GM18873 (cell line): ENCODE results near the gene PICALM.

Source experiments
- ATAC-seq: cut with Tn5 transposase; IDR thresholded peaks from one replicate; pipeline ENCODE4 v1.9.1; 2021; ENCODE audit warnings: mild to moderate bottlenecking, moderate library complexity, moderate number of reproducible peaks; ENCODE audit not compliant: unreplicated experiment, low FRiP score

Gene PICALM

GRCh38 chr11:86087256-86087655, 18.4 kb upstream of the PICALM start:
- no peak for ATAC-seq

GRCh38 chr11:86081455-86081854, 12.6 kb upstream of the PICALM start:
- no peak for ATAC-seq

DNA sequence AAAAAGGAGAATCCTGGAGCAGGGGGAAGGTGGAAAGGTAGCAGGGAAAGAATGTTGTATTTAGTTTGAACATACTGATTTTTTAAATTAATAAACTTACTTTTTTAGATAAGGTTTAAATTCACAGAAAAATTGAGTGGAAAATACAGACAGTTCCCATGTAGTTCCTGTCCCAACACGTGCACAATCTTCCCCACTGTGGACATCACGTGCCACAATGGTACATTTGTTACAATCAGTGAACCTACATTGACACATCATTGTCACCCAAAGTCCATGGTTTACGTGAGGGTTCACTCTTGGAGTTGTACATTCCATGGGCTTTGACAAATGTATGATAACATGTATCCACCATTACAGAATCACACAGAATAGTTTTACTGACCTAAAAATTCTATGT, 10.5 kb upstream of the PICALM start:
- no peak for ATAC-seq

GRCh38 chr11:86073948-86074347, 5.1 kb upstream of the PICALM start:
- ATAC-seq: no peak

GRCh38 chr11:86072211-86072610, 3.3 kb upstream of the PICALM start:
- ATAC-seq: no peak

- ATAC-seq: no peak
Observed at GRCh38 chr11:86070142-86071056, 1.5 kb upstream of the PICALM start.

DNA sequence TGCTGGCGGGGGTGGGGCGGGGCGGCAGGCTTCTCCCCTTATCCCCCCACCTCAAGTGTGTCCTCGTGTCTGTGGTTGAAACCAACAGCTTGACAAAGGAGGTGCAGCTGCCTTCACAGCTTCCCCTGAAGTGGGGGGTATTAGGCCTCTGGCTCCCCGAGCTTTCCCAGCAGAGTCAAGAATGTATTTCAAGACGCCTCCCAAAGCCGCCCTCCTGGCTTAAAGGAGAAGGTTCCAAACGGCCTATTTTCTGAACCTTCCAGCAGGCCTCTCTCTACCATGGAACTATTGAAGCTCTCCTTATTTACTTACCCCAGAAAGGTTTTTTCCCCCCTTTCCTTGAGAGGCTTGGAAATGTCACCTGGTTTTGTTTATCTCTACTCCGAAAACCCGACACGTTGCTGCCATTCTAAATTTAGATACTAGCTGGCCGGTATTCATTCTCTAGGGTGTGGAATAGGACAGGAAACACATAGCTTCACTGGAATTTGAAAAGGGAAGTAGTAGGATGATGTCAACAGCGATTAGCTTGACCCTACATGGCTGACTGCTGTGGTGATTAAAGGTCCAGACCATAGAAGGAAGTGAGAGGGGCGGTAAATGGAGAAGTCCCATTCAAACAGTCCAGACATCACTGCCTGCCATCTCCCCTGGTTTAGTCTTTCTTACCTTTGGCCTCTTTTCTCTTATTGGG, 671 bp upstream of the PICALM start:
- peak; percentile 14 for ATAC-seq

DNA sequence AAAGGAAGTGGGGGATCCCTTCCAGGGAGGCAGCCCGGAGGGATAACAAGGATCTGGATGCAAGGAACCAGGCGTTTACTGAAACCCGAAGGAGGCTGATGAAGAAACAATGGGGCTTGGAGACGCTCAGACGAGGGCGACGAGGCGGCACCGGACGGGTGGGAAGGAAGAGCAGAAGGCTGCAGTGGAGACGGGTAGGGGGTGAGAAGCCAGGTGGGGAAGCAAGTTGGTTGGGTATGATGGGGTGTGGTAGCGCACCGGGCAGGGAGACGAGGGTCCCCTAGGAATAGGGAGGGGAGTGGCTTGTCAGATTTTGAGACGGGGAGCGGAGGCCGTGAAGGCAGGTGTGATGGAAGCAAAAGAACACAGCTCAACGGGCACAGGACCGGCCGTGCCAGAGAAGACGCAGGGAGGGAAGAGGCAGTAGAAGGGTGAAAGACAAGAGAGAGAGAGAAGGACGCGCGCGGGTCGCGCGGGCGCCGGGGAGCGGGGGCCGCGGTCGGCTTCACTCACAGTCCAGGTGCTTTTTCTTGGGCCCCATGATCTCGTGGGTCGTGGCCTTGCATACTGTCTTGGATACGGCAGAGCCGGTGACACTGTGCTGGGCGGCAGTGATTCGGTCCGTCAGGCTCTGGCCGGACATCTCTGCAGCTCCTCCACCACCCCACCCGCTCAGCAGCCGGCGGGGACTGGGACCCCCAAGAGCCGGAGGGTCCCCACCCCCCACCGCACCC, 579 bp downstream of the PICALM start:
- ATAC-seq: no peak

DNA sequence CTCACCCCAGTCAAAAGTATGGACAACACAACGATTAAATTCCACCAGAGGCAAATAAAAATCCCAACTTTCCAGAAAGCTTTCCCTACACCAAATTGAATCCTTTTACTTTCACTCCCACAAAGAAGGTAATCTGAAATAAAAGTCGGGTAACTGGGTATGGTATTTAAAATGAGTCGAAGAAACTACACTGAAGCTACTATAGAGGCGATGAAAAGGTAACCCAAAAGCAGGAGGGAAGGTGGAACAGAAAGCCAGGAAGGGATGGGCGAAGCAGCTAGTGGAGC, 1.1 kb downstream of the PICALM start:
- no peak for ATAC-seq

GRCh38 chr11:86067009-86067850, 1.7 kb downstream of the PICALM start:
- ATAC-seq: no peak

- no peak for ATAC-seq
Observed at GRCh38 chr11:86066657-86067008, 2.3 kb downstream of the PICALM start.

GRCh38 chr11:86066033-86066432, 2.9 kb downstream of the PICALM start:
- ATAC-seq: no peak

DNA sequence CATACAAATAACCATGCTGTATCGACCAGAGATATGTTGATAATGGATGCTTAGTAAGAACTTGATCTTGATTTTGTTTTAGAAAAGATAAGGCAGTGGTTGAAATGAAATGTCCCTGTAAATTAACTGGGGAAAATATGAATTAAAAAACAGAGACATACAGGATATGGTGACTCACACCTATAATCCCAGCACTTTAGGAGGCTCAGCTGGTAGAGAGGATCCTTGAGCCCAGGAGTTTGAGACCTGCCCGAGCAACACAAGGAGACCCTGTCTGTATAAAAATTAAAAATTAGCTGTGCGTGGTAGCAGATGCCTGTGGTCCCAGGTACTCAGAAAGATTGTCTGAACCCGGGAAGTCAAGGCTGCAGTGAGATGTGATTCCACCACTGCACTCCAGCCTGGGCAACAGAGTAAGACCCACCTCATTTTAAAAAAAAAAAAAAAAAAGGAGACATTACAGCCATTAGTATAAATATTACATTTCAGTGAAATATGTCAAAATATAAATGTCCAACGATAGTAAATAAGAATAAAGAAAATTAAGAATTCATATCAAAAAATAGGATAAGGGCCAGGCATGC, 4.6 kb downstream of the PICALM start:
- ATAC-seq: no peak

- no peak for ATAC-seq
Observed at GRCh38 chr11:86063536-86063935, 5.3 kb downstream of the PICALM start.

GRCh38 chr11:86062719-86063118, 6.2 kb downstream of the PICALM start:
- no peak for ATAC-seq

DNA sequence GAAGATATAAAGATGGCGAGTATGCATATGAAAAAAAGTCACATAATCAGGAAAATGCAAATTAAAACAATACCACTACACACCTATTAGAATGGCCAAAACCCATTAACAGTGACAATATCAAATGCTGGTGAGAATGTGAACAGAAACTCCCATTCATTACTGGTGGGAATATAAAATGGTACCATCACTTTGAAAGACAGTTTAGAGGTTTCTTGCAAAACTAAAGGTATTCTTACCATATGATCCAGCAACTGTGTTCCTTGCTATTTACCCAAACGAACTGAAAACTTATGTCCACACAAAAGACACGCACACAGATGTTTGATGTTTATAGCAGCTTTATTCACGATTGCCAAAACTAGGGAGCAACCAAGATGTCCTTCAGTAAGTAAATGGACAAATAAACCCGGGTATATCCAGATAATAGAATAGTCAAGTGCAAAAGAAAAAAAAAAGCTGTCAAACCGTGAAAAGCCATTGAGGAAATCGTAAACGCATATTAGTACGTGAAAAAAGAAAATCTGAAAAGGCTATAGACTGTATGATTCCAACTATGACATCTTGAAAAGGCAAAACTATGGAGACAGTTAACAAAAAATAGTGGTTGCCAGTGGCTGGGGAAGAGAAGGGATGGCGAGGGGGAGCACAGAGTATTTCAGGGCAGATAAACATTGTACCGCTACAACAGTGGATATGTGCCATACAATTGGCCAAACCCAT, 7.2 kb downstream of the PICALM start:
- no peak for ATAC-seq

DNA sequence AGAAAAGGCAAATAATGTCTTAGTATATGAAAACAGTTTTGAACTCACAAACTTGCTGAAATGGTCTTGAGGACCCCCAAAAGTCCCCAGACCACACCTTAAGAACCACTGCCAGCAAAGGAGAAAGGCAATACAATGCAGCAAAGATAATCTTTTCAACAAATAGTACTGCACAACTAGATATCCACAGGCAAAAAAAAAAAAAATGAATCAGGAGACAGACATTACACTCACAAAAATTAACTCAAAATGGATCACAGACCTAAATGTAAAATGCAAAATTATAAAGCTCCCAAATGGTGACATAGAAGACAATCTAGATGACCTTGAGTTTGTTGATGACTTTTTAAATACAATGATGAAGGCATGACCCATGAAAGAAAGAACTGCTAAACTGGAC, 8.3 kb downstream of the PICALM start:
- no peak for ATAC-seq

DNA sequence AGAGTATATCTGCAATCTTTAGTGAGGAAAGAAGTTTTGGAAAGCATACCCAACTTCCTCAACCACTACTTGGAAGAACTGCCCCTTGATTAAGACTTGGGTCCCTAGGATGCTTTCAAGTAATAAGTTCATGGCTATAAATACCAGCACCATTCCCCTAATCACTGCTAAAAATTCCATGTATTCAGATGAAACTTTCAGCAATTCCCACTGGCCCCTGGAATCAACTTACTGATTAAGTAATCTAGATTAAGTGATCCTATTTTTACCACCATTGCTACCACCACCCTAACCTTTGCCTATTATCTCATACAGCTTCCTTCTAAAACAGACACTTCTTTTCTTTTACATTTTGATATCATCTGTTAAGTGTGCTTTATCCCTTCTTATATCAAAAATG, 10.5 kb downstream of the PICALM start:
- ATAC-seq: no peak

GRCh38 chr11:86056351-86056854, 12.5 kb downstream of the PICALM start:
- no peak for ATAC-seq
